HG03520 (cell line): ENCODE results near the gene CA11.

ENCODE experiments used
- ATAC-seq: cut with Tn5 transposase; IDR thresholded peaks from one replicate; pipeline ENCODE4 v1.9.1; 2021; ENCODE audit warnings: mild to moderate bottlenecking, moderate library complexity; ENCODE audit not compliant: unreplicated experiment

Gene CA11

GRCh38 chr19:48588670-48589401 lies 57.2 kb downstream of the CA11 start:
- ATAC-seq = no peak
